HUES6 (cell line): Measurements from ENCODE around the gene COX4I1.

ENCODE experiments used
- H3K27ac ChIP-seq: 2 replicates; pipeline ENCODE4 v1.7.0; 2013; ENCODE audit warnings: low read depth, mild to moderate bottlenecking, low read length, inconsistent platforms
- H3K27me3 ChIP-seq: 2 replicates; pipeline ENCODE4 v1.6.1; 2013; ENCODE audit warnings: low read length; ENCODE audit not compliant: control insufficient read depth, insufficient read depth
- H3K36me3 ChIP-seq: 2 replicates; pipeline ENCODE4 v1.6.1; 2013; ENCODE audit warnings: low read length; ENCODE audit not compliant: control insufficient read depth, insufficient read depth
- H3K4me1 ChIP-seq: 2 replicates; pipeline ENCODE4 v1.6.1; 2013; ENCODE audit warnings: low read length; ENCODE audit not compliant: control insufficient read depth, insufficient read depth
- H3K4me3 ChIP-seq: 2 replicates; pipeline ENCODE4 v1.5.1; 2013; ENCODE audit warnings: low read depth, low read length
- H3K9ac ChIP-seq: one replicate; pipeline ENCODE4 v1.6.1; 2013; ENCODE audit warnings: mild to moderate bottlenecking, low read length
- H3K9me3 ChIP-seq: 2 replicates; pipeline ENCODE4 v1.6.1; 2013; ENCODE audit warnings: low read depth, low read length; ENCODE audit not compliant: control insufficient read depth, insufficient read depth

COX4I1 gene

DNA sequence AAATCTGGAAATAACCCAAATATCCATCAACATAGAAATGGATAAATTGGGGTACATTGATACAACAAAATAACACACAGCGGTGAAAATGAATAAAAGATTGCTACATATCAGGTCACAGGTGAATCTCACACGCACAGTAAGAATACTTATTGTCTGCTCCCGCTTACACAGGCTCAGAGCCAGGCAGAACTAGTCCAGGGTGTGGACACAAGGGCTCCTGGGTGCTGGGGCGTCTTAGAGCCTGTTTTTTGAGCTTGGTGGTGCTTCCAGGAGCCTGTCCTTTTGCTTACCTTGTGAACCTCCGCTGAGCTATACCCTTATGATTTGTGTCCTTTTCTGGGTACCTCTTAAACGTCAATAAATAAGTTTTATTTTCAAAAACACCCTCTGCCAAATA, 28.8 kb upstream of the COX4I1 start:
- no peak overlapping the region for H3K9ac ChIP-seq
- H3K36me3 ChIP-seq = peaks cover 5% of the 10 kb centered on the region; the same call in 1 of the 2 replicates
- H3K4me3 ChIP-seq = no peak overlapping the region
- H3K9me3 ChIP-seq = no peaks in the 10 kb centered on the region
- H3K27me3 ChIP-seq = no peaks in the 10 kb centered on the region
- H3K27ac ChIP-seq = no peak overlapping the region
- peaks cover 16% of the 10 kb centered on the region for H3K4me1 ChIP-seq

DNA sequence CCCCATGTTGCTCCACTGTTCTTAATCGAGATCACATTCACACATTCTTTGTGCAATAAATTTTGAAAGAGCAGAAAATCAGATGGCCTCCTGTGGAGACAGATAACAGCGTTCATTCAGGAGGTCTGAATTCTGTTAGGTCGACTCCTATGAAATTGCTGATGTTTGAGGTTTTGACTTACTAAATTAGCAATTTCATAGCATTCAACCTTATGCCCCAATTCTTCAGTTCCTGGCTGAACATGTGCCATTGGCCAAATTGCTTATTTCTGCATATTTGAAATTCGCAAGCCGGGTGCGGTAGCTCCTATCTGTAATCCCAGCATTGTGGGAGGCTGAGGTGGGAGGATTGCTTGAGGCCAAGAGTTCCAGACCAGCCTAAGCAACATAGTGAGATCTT, 26.5 kb upstream of the COX4I1 start:
- H3K27ac ChIP-seq = no peak overlapping the region
- no peaks in the 10 kb centered on the region for H3K27me3 ChIP-seq
- H3K9ac ChIP-seq = no peak overlapping the region
- no peaks in the 10 kb centered on the region for H3K9me3 ChIP-seq
- H3K4me3 ChIP-seq = no peak overlapping the region
- peaks cover 23% of the 10 kb centered on the region for H3K36me3 ChIP-seq
- peaks cover 6% of the 10 kb centered on the region for H3K4me1 ChIP-seq

DNA sequence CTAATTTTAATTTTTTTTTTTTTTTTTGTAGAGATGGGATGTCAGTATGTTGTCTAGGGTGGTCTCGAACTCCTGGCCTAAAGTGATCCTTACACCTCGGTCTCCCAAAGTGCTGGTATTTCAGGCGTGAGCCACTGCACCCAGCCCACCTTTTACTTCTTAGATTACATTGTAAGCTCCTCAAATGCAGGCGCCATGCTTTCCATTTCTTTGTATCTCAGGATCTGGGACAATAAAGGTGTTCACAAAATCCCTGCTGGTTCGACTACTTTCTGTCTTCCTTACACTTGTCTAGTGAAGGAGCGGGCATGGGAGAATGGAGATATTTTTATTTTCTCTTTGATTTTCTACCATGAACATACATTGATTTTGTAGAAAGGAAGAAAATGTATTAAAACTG, 25.4 kb upstream of the COX4I1 start:
- Histone ChIP-seq H3K4me3 (no peak overlapping the region), H3K27ac (no peak overlapping the region), H3K36me3 (peaks cover 34% of the 10 kb centered on the region), H3K4me1 (no peaks in the 10 kb centered on the region), H3K27me3 (no peaks in the 10 kb centered on the region), H3K9me3 (no peaks in the 10 kb centered on the region), H3K9ac (no peak overlapping the region)

DNA sequence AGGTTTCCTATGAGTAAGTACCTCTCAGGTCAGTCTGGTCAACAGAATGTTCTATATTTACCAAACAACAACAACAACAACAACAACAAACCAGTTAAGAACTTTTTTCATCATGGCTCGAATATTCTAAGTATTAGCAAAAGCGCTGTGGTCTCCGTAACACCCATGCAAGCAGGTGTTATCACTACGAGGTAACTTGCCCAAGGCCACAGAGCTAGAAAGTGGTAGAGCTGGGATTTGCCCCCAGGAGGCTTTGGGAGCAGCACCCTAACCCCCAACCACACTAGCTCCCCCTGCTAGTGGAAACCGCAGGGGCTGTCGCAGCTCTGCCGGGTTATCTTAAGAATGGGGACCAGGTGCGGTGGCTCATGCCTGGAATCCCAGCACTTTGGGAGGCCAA, 24.7 kb upstream of the COX4I1 start:
- H3K36me3 ChIP-seq = peaks cover 41% of the 10 kb centered on the region
- H3K27me3 ChIP-seq = no peaks in the 10 kb centered on the region
- H3K4me1 ChIP-seq = no peaks in the 10 kb centered on the region
- no peak overlapping the region for H3K4me3 ChIP-seq
- H3K9ac ChIP-seq = no peak overlapping the region
- no peaks in the 10 kb centered on the region for H3K9me3 ChIP-seq
- H3K27ac ChIP-seq = no peak overlapping the region

DNA sequence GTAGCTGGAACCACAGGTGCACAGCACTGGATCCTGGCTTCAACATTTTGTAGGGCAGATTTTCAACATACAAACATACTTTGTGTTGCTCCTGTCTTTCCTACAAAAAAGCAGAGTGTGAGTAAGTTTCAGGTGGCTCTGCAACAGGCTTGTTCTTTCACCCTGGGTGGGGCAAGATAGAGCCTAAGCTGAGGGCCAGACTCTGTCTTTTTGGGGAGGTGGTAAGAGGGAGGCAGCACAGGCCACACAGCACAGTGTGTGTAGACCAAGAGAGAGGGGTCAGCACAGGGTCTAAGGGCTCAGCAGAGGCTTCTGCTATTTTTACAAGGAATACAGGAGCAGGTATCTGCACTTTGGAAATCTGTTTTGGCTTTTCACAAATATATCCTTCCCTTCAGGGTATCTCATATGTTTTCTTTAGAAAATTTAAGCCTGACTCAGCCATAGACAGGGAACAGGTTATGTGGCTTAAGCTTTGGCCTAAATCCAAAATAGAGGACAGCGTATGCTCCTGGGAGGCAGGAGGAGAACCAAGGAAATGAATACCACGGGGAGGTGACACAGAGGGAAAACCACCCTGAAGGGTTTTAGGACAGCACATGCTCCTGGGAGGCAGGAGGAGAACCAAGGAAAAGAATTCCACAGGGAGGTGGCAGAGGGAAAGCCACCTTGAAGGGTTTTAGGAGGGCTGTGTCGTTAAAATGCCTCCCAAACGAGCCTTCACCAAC, 21.7 kb upstream of the COX4I1 start:
- H3K4me3 ChIP-seq = no peak overlapping the region
- no peak overlapping the region for H3K27ac ChIP-seq
- H3K27me3 ChIP-seq = no peaks in the 10 kb centered on the region
- no peaks in the 10 kb centered on the region for H3K4me1 ChIP-seq
- H3K36me3 ChIP-seq = peaks cover 65% of the 10 kb centered on the region
- no peaks in the 10 kb centered on the region for H3K9me3 ChIP-seq
- no peak overlapping the region for H3K9ac ChIP-seq

DNA sequence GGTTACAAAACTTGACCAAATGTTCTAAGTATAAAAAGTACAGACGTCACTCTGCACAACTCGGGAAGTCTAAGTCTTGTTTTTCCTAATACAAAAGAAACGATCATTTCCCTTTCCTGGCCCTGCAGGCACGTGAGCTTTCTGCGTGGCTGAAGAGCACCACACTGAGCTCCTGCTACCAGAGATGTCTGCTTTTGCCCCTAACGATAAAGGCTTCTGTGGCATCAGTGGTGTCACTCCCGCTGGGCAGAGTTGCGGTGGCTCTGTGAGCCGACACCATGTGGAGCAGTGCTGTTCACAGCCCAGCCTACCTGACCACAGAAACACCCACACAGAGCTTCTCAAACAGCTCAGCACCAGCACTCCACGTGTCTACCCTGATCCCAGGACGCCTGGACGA, 20.6 kb upstream of the COX4I1 start:
- H3K9me3 ChIP-seq = no peaks in the 10 kb centered on the region
- peaks cover 73% of the 10 kb centered on the region for H3K36me3 ChIP-seq
- H3K27me3 ChIP-seq = no peaks in the 10 kb centered on the region
- H3K4me3 ChIP-seq = no peak overlapping the region
- H3K9ac ChIP-seq = no peak overlapping the region
- H3K4me1 ChIP-seq = no peaks in the 10 kb centered on the region
- H3K27ac ChIP-seq = no peak overlapping the region

DNA sequence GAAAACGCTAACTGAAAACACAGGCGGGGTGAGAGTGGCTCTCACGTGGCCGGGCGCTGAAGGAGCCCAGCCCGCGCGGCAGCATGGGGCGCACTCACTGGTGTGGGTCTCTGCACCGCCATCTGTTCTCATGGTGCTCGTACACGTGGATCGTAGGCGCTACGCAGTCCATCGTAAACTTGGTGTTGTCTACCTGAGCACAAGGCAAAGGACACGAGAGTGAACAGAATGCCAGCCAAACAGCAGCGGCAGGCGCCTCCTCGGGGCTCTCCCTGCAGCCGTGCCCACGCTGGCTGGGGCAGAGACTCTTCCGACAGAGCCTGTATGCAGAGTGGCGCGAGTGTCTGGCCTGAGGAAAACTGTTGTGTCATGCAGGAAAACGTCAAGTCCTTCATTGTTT, 19.2 kb upstream of the COX4I1 start:
- H3K4me1 ChIP-seq = no peaks in the 10 kb centered on the region
- H3K36me3 ChIP-seq = peaks cover 79% of the 10 kb centered on the region
- H3K4me3 ChIP-seq = no peak overlapping the region
- H3K27me3 ChIP-seq = no peaks in the 10 kb centered on the region
- H3K27ac ChIP-seq = no peak overlapping the region
- H3K9me3 ChIP-seq = no peaks in the 10 kb centered on the region
- H3K9ac ChIP-seq = no peak overlapping the region

DNA sequence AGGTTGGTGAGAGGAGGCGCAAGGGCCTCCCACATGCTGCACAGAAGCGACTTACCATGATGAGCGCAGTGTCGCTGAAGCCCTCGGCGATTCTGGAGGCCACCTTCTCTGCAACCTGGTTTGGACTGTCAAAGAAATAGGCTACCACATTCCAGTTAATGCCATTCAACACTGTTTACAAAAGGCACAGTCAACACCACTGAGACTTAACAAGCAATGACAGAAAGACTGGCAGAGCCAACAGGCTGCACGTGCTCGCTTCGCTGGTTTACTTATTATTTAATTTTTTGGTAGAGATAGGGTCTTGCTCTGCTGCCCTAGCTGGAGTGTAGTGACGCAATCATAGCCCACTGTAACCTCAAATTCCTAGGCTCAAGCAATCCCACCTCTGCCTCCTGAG, 18.3 kb upstream of the COX4I1 start:
- Histone ChIP-seq H3K27ac (no peak overlapping the region), H3K9me3 (no peaks in the 10 kb centered on the region), H3K4me3 (no peak overlapping the region), H3K4me1 (no peaks in the 10 kb centered on the region), H3K36me3 (peaks cover 87% of the 10 kb centered on the region), H3K27me3 (no peaks in the 10 kb centered on the region), H3K9ac (no peak overlapping the region)

DNA sequence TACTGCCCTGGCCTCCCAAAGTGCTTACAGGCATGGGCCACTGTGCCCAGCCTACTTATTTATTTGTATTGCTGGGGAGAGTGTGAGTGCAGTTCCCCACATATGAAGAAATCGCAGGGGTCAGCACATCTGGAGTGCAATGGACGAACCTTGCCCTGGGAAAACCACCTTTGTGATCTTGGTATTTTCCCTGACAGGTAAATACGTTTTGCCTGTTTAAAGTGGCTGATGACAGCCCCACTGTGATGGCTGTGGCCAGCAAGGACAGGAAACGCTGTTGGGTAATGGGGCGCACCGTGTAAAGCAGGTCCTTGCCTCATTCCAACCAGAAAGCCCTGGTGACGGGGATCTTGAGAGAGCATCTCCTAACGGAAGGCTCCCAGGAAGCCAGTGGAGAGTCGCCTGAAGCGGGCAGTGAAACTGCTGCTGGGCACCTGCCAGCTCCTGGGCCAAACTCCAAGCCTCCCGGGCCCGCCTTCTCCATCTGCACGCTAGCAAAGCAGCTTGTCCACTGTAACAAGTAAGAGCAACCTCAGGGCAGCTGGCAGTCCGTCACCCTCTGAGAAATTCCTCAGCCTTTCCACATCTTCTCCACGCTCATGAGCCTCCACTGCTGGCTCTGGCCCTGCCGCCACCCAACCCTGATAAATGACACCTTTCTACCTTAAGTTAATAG, 17.7 kb upstream of the COX4I1 start:
- Histone ChIP-seq H3K36me3 (peaks cover 87% of the 10 kb centered on the region), H3K27ac (no peak overlapping the region), H3K4me1 (no peaks in the 10 kb centered on the region)

DNA sequence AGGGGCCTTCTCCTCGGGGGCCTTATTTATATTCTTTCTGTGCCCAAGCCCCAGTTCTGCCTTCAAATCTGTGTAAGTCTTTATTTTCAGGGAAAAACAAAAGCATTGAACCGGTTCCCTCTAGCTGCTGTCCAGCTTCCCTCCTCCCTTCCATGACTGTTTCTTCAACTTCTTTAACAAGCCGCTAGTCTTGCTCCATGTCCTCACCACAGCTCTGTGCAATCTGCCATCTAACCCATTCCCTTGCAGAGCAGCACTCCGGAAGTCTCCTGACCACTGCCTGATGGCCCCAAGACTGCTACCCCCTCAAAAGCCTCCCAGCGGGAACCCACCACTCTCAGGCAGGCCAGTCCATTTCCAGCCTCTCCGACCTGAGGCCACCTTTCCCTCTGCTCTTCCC, 17.0 kb upstream of the COX4I1 start:
- H3K27ac ChIP-seq = no peak overlapping the region
- peaks cover 87% of the 10 kb centered on the region for H3K36me3 ChIP-seq

More for the DNA sequence above, 17.7 kb upstream of the COX4I1 start:
- H3K27me3 ChIP-seq = no peaks in the 10 kb centered on the region
- no peaks in the 10 kb centered on the region for H3K9me3 ChIP-seq
- no peak overlapping the region for H3K4me3 ChIP-seq
- H3K9ac ChIP-seq = no peak overlapping the region

DNA sequence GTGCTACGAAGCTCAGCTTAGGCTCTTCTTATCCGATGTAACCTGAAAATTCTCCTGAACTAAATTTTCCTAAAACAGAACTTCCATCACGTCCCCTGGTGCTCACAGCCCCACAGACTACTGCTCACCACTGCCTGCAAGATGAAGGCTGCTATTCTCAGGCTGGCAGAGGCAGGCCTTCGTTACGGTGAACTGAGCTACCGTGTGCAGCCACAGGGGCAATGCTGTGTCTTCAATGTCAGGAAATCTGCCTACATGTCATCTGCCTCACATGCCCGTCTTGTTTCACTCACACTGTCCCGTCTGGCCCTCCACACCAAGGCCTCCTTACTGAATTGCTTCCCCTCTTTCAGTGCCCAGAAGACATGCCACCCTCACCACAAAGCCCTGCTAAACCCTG, 16.1 kb upstream of the COX4I1 start:
- Histone ChIP-seq H3K9ac (no peak overlapping the region), H3K4me1 (no peaks in the 10 kb centered on the region), H3K27ac (no peak overlapping the region), H3K4me3 (no peak overlapping the region), H3K36me3 (peaks cover 87% of the 10 kb centered on the region), H3K27me3 (no peaks in the 10 kb centered on the region), H3K9me3 (no peaks in the 10 kb centered on the region)

More for the DNA sequence above, 17.0 kb upstream of the COX4I1 start:
- Histone ChIP-seq H3K9ac (no peak overlapping the region), H3K4me1 (no peaks in the 10 kb centered on the region), H3K9me3 (no peaks in the 10 kb centered on the region), H3K27me3 (no peaks in the 10 kb centered on the region), H3K4me3 (no peak overlapping the region)
